Stimulated activated CD4-positive, alpha-beta T cell treated with anti-CD3 and anti-CD28 coated beads, Interleukin-1b, Interleukin-23, amount 100 ng/mL, for 1 hour (primary cell): ENCODE results near the gene TAF1.
"Not testable (repeated sequence)": the region's sequence is repeated elsewhere in the genome, so short reads cannot be mapped to it uniquely, and the experiment has no call there.

Source experiments
- DNase-seq, 2 donors: peaks; one replicate each; pipeline ENCODE4 v3.0.0-alpha.2; 2020; ENCODE audit warnings: low read depth in 2 of 2

The TAF1 gene

DNA sequence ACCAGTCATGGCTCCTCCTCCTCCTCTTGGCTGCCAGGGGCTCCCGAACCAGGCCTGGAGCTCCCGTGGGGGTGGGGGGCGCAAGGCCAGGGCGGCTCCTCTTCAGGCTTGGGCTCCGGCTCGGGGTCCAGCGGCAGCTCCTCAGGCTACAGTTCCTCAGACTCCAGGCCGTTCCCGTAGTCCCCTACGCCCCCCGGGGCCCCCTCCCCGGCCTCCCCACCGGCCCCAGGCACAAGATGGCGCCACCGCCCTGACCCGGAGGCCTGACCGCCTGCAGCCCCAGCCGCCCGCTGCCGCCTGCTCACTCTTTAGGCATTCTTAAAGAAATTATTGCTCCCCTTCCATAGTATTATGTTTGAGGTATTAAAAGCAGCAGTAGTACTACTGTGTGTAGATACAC lies 54.5 kb downstream of the TAF1 start:
- DNase-seq: no peak

DNA sequence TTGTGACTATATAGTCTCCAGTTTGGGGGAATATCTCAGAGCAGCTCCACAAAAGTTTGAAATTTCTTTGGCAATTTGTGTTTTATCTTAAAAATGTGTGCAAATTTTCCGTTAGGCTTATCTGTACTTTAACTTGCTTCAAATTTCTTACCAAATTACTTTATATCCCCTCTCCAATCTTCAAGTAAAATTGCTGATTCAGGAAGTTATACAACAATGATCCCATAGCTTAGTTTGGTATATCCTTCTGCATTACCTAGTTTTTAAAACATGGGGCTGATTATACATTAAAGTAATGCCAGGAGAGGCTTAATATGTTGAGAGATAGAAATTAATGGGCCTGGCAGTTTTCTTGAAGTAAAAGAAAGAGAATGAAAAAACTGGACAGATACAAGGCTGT lies 66.6 kb downstream of the TAF1 start:
- DNase-seq: no peak

GRCh38 chrX:71438750-71439149 lies 72.6 kb downstream of the TAF1 start:
- DNase-seq: no peak

DNA sequence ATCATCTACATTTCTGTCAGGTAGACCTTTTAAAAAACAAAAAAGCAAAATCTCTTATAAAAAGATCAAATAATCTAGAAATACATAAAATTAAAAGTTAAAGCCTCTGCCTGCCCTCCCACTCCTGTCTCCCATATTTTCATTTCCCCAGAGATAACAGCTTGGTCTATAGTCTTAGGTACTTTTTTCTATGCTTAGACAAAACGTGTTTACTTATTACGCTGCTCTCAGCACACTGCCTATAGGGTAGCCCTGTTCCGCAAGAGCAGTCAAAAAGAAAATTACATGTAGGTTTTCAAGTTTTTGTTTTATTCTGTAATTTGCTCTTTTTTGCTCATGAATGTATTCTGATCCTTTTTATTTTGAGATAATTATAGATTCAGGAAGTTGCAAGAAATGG lies 73.3 kb downstream of the TAF1 start:
- no peak for DNase-seq

- no peak for DNase-seq
Observed at GRCh38 chrX:71439896-71440295, 73.7 kb downstream of the TAF1 start.

GRCh38 chrX:71440401-71440800 lies 74.2 kb downstream of the TAF1 start:
- DNase-seq: no peak

DNA sequence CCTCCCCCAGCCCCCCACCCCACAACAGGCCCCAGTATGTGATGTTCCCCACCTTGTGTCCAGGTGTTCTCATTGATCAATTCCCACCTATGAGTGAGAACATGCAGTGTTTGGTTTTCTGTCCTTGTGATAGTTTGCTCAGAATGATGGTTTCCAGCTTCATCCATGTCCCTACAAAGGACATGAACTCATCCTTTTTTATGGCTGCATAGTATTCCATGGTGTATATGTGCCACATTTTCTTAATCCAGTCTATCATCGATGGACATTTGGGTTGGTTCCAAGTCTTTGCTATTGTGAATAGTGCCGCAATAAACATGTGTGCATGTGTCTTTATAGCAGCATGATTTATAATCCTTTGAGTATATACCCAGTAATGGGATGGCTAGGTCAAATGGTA lies 75.7 kb downstream of the TAF1 start:
- not testable (repeated sequence) for DNase-seq

DNA sequence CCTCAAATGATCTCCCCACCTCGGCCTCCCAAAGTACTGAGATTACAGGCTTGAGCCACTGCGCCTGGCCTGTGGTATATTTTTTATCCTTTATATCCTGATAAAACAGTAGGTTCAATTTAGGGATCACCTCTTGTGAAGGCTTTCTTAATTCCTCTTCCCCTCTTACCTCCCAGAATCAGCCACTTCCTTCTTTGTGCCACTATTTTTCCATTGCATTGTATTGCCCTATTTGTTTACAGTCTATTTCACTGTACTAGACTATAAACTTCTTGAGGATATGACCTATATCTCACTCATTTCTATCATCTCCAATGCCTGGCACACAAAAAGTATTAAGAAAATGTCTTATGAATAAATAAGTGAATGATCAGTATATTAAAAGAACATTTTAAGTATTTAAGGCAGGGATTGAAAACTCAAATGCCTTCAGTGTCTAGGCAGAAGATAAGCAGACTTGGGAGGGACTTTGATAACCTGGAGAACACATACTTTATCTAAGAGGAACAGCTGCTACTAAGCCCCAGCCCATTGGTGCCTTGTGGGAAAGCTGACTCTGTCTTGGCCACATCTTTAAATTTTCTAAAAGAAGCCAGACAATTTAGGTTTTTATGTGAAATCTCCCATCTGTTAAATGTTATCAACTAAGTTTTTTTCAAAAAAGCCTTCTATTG lies 84.4 kb downstream of the TAF1 start:
- DNase-seq: no peak

DNA sequence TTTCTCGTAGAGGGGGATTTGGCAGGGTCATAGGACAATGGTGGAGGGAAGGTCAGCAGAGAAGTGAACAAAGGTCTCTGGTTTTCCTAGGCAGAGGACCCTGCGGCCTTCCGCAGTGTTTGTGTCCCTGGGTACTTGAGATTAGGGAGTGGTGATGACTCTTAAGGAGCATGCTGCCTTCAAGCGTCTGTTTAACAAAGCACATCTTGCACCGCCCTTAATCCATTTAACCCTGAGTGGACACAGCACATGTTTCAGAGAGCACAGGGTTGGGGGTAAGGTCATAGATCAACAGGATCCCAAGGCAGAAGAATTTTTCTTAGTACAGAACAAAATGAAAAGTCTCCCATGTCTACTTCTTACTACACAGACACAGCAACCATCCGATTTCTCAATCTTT lies 85.4 kb downstream of the TAF1 start:
- DNase-seq: not testable (repeated sequence)

DNA sequence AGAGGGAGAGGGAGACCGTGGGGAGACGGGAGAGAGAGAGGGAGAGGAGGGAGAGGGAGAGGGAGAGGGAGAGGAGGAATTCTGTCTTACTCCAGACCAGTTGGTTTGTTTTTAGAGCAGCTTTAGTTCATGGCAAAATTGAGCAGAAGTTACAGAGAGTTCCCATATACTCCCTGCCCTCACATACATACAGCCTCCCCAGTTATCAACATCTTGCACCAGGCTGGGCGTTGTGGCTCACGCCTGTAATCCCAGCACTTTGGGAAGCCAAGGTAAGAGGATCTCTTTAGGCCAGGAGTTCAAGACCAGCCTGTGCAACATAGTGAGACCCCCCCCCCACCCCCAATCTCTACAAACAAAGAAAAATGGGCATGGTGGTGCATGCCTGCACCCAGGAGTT lies 86.9 kb downstream of the TAF1 start:
- no peak for DNase-seq

DNA sequence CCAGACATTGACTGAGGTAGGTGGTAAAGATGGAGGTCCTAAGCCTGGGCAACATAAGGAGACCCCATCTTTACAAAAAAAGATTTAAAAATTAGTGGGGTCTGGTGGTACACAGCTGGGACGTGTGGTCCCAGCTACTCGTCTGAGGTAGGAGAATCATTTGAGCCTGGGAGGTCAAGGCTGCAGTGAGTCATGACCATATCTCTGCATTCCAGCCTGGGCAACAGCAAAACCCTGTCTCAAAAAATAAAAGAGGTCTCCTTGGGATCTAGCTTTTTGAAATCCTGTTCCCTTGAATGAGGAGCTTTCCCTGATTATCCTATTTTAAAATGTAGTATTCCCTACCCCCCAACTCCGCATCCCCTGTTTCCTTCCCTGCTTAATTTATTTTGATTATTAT lies 88.1 kb downstream of the TAF1 start:
- DNase-seq: no peak

DNA sequence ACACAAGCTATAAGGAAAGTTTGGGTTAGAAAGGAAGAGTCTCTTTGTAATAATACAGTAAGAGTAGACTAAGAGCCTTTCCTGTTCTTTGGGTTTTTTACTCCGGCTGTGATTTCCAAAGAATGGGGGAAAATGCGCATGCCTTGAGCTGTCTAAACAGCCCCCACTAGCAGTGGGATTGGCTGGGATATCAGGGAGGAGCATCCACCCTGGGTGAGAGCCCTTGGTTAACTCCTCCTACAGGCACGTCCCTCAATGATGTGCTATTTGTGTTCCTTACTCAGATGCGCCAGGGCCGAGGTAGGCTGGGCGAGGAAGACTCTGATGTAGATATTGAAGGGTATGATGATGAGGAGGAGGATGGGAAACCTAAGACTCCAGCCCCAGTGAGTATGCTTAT lies 92.7 kb downstream of the TAF1 start:
- no peak for DNase-seq

- no peak for DNase-seq
Observed at GRCh38 chrX:71464968-71465367, 98.8 kb downstream of the TAF1 start.

DNA sequence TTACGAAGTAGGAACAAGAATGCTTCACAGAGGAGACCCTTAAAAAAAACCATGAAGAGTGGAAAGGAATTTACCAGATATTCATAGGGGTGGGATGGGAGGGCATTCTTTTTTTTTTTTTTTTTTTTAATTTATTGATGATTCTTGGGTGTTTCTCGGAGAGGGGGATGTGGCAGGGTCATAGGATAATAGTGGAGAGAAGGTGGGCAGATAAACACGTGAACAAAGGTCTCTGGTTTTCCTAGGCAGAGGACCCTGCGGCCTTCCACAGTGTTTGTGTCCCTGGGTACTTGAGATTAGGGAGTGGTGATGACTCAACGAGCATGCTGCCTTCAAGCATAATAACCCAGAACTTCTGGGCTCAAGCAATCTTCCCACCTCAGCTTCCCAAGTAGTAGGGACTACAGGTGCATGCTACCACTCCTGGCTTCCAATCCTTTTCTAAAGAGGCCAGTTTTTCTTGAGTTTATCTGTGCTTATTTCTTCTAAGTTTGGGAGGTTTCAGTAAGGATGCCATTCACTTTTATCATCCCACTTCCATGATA lies 100.9 kb downstream of the TAF1 start:
- no peak for DNase-seq

- no peak for DNase-seq
Observed at GRCh38 chrX:71475785-71476540, 109.8 kb downstream of the TAF1 start.

DNA sequence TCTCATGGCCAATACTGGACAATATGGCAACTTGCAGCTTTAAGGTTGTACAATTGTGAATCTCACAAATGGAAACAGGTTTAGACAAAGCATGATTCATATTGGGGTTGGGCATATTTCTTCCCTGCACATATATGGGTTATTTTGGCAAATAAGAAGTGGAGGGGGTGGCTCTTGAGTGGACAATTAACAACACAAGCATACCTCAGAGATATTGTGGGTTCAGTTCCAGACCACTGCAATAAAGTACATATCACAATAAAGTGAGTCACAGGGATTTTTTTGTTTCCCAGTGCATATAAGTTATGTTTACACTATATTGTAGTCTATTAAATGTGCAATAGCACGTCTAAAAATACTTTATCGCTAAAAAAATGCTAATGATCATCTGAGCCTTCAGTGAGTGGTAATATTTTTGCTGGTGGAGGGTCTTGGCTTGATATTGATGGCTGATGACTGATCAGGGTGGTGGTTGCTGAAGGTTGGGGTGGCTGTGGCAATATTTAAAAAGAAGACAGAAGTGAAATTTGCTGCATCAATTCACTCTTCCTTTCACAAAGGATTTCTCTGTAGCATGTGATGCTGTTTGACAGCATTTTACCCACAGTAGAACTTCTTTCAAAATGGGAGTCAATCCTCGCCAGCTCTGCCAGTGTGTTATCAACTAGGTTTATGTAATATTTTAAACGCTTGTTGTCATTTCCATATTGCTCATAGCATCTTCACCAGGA lies 116.2 kb downstream of the TAF1 start:
- DNase-seq: no peak

GRCh38 chrX:71487814-71488213 lies 121.7 kb downstream of the TAF1 start:
- no peak for DNase-seq

DNA sequence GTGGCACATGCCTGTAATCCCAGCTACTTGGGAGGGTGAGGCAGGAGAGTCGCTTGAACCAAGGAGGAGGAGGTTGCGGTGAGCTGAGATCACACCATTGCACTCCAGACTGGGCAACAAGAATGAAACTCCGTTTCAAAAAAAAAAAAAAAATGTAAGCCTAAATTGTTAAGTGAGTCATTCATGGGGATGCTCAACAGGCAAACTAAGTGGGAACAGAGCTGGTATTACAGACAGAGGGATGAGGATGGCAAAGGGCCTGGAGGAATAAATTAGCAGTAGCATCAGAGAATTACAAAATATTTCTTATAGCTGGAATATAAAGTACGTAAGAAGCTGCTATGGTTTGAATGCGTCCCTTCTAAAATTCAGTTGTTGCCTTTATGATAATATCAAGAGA lies 123.4 kb downstream of the TAF1 start:
- DNase-seq: no peak

- DNase-seq: peak in 1 of 2 donors; percentile 2
Observed at GRCh38 chrX:71492231-71493065, 126.3 kb downstream of the TAF1 start.

- DNase-seq: no peak
Observed at GRCh38 chrX:71493111-71493613, 127.0 kb downstream of the TAF1 start.

GRCh38 chrX:71495979-71496378 lies 129.8 kb downstream of the TAF1 start:
- DNase-seq: not testable (repeated sequence)
